ENCODE results near the gene LRCOL1. TPM values are rescaled to one million over a fixed set of nuclear protein-coding genes. Genes with fewer than 3 reads are reported as not detected.

Gene LRCOL1
- total RNA-seq, 2 donors from 2014 or later, result not detected

DNA sequence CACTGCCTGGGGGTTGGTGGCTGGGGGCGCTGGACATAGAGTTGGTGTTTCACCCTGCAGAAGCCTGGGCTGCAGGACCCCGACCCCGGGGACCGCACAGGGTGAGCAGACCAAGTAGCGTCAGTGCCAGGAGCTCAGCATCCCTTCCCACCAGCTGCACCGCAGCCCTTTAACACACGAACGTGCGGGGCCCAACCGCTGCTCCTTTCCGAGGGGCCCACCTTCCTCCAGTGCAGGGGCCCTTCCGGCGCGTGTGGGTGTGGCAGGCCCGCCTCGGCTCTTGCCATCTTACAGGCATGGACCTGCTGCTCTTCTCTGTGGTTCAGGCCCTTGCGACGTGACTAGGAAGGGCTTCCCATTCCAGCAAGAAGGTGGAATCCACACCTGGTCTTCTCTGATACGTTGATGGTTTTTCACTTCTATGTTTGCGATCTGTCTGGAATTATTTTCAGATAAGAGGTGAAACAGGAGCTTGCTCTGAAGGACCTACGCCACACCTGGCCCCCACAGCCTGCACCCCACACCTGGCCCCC lies 47.8 kb downstream of the LRCOL1 start:
- Histone ChIP-seq H3K4me3 (no peak overlapping the region), H3K27me3 (no peaks in the 10 kb centered on the region), H3K4me1 (peaks cover 0 to 21% of the 10 kb centered on the region in 2 donors), H3K36me3 (no peaks in the 10 kb centered on the region), H3K9me3 (no peaks in the 10 kb centered on the region), H3K27ac (no peak overlapping the region)
- DNase-seq (ENCODE audit: low spot score), result no peak
- TF ChIP-seq, protein P1, sequence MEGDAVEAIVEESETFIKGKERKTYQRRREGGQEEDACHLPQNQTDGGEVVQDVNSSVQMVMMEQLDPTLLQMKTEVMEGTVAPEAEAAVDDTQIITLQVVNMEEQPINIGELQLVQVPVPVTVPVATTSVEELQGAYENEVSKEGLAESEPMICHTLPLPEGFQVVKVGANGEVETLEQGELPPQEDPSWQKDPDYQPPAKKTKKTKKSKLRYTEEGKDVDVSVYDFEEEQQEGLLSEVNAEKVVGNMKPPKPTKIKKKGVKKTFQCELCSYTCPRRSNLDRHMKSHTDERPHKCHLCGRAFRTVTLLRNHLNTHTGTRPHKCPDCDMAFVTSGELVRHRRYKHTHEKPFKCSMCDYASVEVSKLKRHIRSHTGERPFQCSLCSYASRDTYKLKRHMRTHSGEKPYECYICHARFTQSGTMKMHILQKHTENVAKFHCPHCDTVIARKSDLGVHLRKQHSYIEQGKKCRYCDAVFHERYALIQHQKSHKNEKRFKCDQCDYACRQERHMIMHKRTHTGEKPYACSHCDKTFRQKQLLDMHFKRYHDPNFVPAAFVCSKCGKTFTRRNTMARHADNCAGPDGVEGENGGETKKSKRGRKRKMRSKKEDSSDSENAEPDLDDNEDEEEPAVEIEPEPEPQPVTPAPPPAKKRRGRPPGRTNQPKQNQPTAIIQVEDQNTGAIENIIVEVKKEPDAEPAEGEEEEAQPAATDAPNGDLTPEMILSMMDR (IDR thresholded peaks at IDR 0.05), result no peak

DNA sequence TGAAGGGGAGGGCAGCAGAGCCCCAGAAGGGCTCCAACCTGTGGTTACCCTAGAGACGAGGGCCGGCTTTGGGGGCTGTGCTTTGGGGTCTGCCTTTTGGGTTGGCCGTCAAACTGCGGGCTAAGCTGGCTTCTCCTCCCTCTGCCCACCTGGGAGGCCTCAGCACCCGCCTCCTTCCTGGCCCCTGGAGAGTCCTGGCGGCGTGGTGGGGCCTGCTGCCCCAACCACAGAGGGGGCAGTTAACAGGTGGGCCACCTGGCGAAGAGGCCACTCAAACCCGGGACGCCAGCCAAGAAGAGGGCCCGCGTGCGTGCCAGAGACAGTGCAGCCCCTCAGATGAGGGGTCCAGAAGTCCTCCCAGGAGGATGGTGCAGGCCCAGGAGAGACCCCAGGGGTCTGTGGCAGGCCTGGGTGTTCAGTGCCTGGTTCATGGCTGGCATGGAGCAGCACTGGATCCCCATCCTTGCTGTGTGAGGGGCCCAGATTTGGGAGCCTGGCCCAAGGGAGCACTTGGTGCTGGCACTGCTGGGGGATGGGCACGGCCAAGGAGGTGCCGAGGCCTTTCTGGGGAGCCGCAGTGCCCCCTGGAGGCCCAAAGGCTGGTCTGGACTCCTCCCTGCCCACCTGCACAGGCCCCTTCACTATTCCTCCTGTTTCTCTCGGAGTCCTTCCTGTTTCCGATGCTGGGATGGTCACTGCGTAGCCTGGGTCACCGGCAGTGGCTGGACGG lies 48.8 kb downstream of the LRCOL1 start:
- no peak for DNase-seq (ENCODE audit: low spot score)
- Histone ChIP-seq H3K9me3 (no peaks in the 10 kb centered on the region), H3K4me3 (no peak overlapping the region), H3K36me3 (no peaks in the 10 kb centered on the region), H3K4me1 (peaks cover 0 to 21% of the 10 kb centered on the region in 2 donors), H3K27ac (no peak overlapping the region), H3K27me3 (no peaks in the 10 kb centered on the region)
- TF ChIP-seq, protein P1 (IDR thresholded peaks at IDR 0.05), result no peak

DNA sequence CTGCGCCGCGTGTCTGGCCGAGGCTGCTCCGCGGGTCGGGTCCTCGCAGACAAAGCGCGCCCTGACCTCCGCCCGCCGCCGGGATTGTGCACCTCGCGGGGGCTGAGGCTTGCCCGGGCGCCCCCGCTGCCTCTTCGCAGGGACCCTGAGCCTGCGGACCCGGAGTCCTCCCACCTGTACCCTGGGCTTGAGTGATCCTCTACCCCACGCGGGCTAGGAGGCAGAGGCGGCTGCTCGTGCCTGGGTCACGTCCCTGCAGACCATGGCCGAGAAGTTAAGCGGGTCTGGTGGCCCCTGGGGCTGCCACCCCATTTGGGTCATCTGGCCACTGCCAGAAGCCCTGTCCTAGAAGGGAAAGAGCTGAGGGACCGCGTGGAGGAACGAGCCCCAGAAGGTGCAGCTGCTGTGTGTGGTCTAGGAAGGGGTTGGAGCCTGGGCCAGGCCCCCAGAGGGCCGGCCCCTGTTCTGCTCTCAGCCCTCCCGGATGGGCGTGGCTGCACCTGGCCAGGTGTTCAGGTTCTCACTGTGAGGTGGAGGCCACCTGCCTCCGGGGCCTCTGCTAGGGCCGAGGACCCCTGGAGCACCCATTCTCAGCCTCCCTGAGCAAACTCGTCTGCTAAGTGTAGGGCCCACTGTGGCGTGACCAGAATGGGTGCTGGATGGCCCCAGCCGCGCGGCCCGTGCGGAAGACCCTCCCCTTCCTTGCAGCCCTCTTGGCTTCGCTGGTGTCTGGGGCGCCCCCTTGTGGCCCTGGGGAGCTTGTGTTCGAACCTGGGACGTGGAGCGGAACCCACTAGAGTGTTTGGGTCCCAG lies 49.6 kb downstream of the LRCOL1 start:
- peaks cover 0 to 21% of the 10 kb centered on the region in 2 donors for H3K4me1 ChIP-seq
- peak overlapping the region; percentile 47 to 68 for H3K4me3 ChIP-seq
- H3K9me3 ChIP-seq, result no peaks in the 10 kb centered on the region
- no peaks in the 10 kb centered on the region for H3K36me3 ChIP-seq
- H3K27me3 ChIP-seq, result no peaks in the 10 kb centered on the region
- no peak overlapping the region for H3K27ac ChIP-seq
- DNase-seq (ENCODE audit: low spot score), result no peak
- TF ChIP-seq, protein P1 (IDR thresholded peaks at IDR 0.05), result peak; percentile 39 to 62

DNA sequence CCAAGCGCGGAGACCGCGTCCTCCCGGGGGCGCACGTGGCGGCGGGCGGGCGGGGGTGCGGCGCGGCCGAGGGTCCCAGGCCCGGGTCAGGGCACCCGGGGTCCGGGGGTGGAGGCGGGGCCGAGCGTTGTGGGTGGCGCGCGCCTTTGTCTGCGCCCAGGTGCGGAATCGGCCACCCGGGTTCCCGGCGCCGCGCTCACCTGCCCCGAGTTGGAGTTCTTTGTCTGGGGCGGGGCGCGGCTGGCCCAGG lies 50.1 kb downstream of the LRCOL1 start:
- H3K9me3 ChIP-seq, result no peaks in the 10 kb centered on the region
- H3K4me3 ChIP-seq, result peak overlapping the region; percentile 47 to 68
- H3K36me3 ChIP-seq, result no peaks in the 10 kb centered on the region
- no peak for DNase-seq (ENCODE audit: low spot score)
- no peaks in the 10 kb centered on the region for H3K27me3 ChIP-seq
- no peak overlapping the region for H3K27ac ChIP-seq
- TF ChIP-seq, protein P1 (IDR thresholded peaks at IDR 0.05), result no peak
- peaks cover 0 to 21% of the 10 kb centered on the region in 2 donors for H3K4me1 ChIP-seq

DNA sequence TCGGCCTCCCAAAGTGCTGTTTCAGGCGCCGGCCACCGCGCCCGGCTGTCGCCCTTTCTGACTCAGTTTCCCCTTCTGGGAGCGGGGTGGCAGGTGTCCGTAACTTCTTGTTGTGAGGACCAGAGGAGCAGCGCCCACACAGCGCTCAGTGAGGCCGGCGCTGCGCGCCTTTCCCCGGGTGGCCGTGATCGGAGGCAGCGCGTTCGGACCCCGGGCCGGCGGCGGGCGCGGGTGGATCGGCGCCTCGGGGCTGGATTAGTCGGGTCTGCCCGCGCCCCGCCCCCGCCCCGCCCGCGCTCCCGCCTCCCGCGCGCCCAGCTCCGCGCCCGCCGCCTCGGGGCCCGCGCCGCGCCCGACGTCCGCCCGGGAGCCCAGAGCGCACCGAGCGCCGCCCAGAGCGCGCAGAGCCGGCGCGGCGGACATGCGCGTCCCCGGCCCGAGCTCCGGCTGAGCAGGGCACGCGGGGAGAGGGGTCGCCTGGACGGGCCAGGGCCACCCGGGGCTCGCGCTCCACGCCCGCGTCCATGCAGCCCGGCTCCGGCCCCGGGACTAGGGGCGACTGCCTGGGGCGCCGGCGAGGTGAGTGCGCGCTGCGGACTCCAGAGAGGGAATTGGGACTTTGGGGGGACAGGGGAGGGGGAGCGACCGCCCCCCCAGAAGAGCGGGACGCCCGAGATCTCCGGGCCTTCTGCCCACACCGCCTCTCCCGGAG lies 50.6 kb downstream of the LRCOL1 start:
- TF ChIP-seq, protein P1 (IDR thresholded peaks at IDR 0.05), result no peak
- H3K9me3 ChIP-seq, result no peaks in the 10 kb centered on the region
- no peaks in the 10 kb centered on the region for H3K27me3 ChIP-seq
- no peak for DNase-seq (ENCODE audit: low spot score)
- H3K27ac ChIP-seq, result no peak overlapping the region
- no peaks in the 10 kb centered on the region for H3K36me3 ChIP-seq
- peak overlapping the region; percentile 47 to 68 for H3K4me3 ChIP-seq
- H3K4me1 ChIP-seq, result peaks cover 0 to 21% of the 10 kb centered on the region in 2 donors
